Natural killer cell (primary cell): ENCODE measurements around the gene CREB1. TPM values are rescaled to one million over a fixed set of nuclear protein-coding genes. Genes with fewer than 3 reads are reported as not detected.

Experiments used
- ATAC-seq, 3 donors: fragments of 150-1000 bp in 2 of 3; fragments of 200-7000 bp in 1 of 3; cut with Tn5 transposase; 1 replicate in 1 of 3; 2 replicates in 2 of 3; pipeline ENCODE4 v1.10.0; 2021; ENCODE audit warnings: mild to moderate bottlenecking in 2 of 3, moderate library complexity in 2 of 3
- DNase-seq, 2 donors: peaks; one replicate each; pipeline versions ENCODE4 v3.0.0 to v3.0.0-alpha.2; 2013 to 2021; ENCODE audit warnings: mixed read lengths in 1 of 2
- H3K27ac ChIP-seq: one replicate; pipeline ENCODE4 v1.5.1; 2013; ENCODE audit warnings: mild to moderate bottlenecking, low read length
- H3K27me3 ChIP-seq: one replicate; pipeline ENCODE4 v1.6.1; 2013; ENCODE audit warnings: low read length; ENCODE audit not compliant: control insufficient read depth, insufficient read depth
- H3K36me3 ChIP-seq: one replicate; pipeline ENCODE4 v1.6.1; 2013; ENCODE audit warnings: low read length; ENCODE audit not compliant: control insufficient read depth, insufficient read depth
- H3K4me1 ChIP-seq: one replicate; pipeline ENCODE4 v1.6.1; 2013; ENCODE audit warnings: low read length; ENCODE audit not compliant: control insufficient read depth, insufficient read depth
- H3K4me3 ChIP-seq: one replicate; pipeline ENCODE4 v1.5.1; 2013; ENCODE audit warnings: low read length
- H3K9me3 ChIP-seq: one replicate; pipeline ENCODE4 v1.6.1; 2013; ENCODE audit warnings: low read length; ENCODE audit not compliant: control insufficient read depth, insufficient read depth
- H3K27ac Mint-ChIP-seq, 2 donors: one replicate each; pipeline ENCODE4 v1.8.0; 2022; ENCODE audit warnings: mild to moderate bottlenecking in 2 of 2, mixed read lengths in 2 of 2, moderate library complexity in 1 of 2
- H3K27me3 Mint-ChIP-seq, 2 donors: one replicate each; pipeline ENCODE4 v1.8.0; 2022; ENCODE audit warnings: low read depth in 2 of 2, mixed read lengths in 2 of 2
- H3K36me3 Mint-ChIP-seq: one replicate; pipeline ENCODE4 v1.8.0; 2022; ENCODE audit warnings: mixed read lengths
- H3K4me1 Mint-ChIP-seq, 2 donors: one replicate each; pipeline ENCODE4 v1.8.0; 2022; ENCODE audit warnings: mixed read lengths in 2 of 2
- H3K4me3 Mint-ChIP-seq: one replicate; pipeline ENCODE4 v1.8.0; 2022; ENCODE audit warnings: mild to moderate bottlenecking, moderate library complexity, mixed read lengths
- H3K9me3 Mint-ChIP-seq, 2 donors: one replicate each; pipeline ENCODE4 v1.8.0; 2022; ENCODE audit warnings: mixed read lengths in 2 of 2
- CTCF ChIP-seq: fragments of 200-600 bp; IDR thresholded peaks from one replicate; pipeline ENCODE4 v1.8.0; 2022; ENCODE audit warnings: antibody characterized with exemption
- WGBS: methylation state at CpG from one replicate; pipeline ENCODE4 v1.1.7; 2013; ENCODE audit warnings: missing lambda C conversion rate; ENCODE audit not compliant: insufficient coverage; 5-methylcytosine and 5-hydroxymethylcytosine counted together
- intact Hi-C: fragments of 100-400 bp; cut with micrococcal nuclease; formaldehyde crosslinking; loops from one replicate; pipeline ENCODE4 v1.14.2; 2022
- total RNA-seq, 4 donors: library from RNA; stranded (reverse); fragments of 120-200 nt in 1 of 4; gene quantifications; one replicate each; pipeline versions ENCODE4 v1.2.3 to v1.2.4, GENCODE V29; 2013 to 2022

CREB1 gene
- total RNA-seq, 3 donors from 2014 or later (not counting 1 experiment from before 2014, with no cell fraction given) = 88.1 to 107 (median 106) TPM

- Mint-ChIP-seq H3K4me1 (peaks cover 10 to 16% of the 10 kb centered on the region in 2 donors), H3K9me3 (no peaks in the 10 kb centered on the region), H3K4me3 (no peak overlapping the region), H3K27ac (peak overlapping the region; percentile 49 to 56), H3K36me3 (peaks cover 8% of the 10 kb centered on the region), H3K27me3 (no peaks in the 10 kb centered on the region)
- H3K9me3 ChIP-seq = no peaks in the 10 kb centered on the region
- TF ChIP-seq CTCF = no peak
- H3K27me3 ChIP-seq = no peaks in the 10 kb centered on the region
- peaks cover 34% of the 10 kb centered on the region for H3K36me3 ChIP-seq
- DNase-seq = no peak
- 63% methylated on average over 1 of the region's 3 CpGs for WGBS
- intact Hi-C loops = no loop called here
- no peak overlapping the region for H3K27ac ChIP-seq
- ATAC-seq = no peak
- no peak overlapping the region for H3K4me3 ChIP-seq
- peaks cover 2% of the 10 kb centered on the region for H3K4me1 ChIP-seq
These were observed 64.5 kb downstream of the CREB1 start for GRCh38 chr2:207594264-207594663.

- Histone ChIP-seq H3K9me3 (no peaks in the 10 kb centered on the region), H3K4me1 (peaks cover 2% of the 10 kb centered on the region), H3K4me3 (no peak overlapping the region), H3K36me3 (peaks cover 31% of the 10 kb centered on the region), H3K27me3 (no peaks in the 10 kb centered on the region), H3K27ac (no peak overlapping the region)
- no peaks in the 10 kb centered on the region for H3K27me3 Mint-ChIP-seq
- 96% methylated on average over 4 of the region's 4 CpGs for WGBS
- DNase-seq (no peak), ATAC-seq (no peak)
- no peaks in the 10 kb centered on the region for H3K9me3 Mint-ChIP-seq
- peak overlapping the region; percentile 49 to 56 for H3K27ac Mint-ChIP-seq
- TF ChIP-seq CTCF = no peak
- peaks cover 8% of the 10 kb centered on the region for H3K36me3 Mint-ChIP-seq
- no peak overlapping the region for H3K4me3 Mint-ChIP-seq
- peaks cover 5 to 13% of the 10 kb centered on the region in 2 donors for H3K4me1 Mint-ChIP-seq
- intact Hi-C loops = no loop called here
These were observed 65.0 kb downstream of the CREB1 start for GRCh38 chr2:207594731-207595130.

DNA sequence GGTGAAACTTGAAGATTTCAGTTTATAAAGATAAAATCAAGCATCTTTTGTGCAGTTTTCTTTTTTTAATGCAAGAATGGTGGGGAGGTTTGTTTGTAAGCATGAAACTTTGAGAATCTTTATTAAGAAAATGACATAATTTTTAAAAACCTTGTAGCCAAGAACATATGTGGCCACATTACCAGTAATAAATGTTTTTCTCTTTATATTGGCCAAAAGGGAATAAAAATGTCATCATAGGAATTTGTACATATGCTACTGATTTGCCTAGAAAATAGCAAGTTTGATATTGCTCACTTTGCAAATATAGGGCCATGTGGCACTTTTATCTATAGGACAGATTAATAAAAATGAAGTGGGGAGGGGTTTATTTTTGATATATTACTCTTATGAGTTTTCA lies 69.9 kb downstream of the CREB1 start:
- no peaks in the 10 kb centered on the region for H3K27me3 Mint-ChIP-seq
- intact Hi-C loops = no loop called here
- H3K27ac Mint-ChIP-seq = peak overlapping the region in 1 of 2 donors; percentile 54
- no peaks in the 10 kb centered on the region for H3K36me3 Mint-ChIP-seq
- Histone ChIP-seq H3K4me3 (no peak overlapping the region), H3K36me3 (peaks cover 20% of the 10 kb centered on the region), H3K4me1 (peaks cover 2% of the 10 kb centered on the region), H3K9me3 (no peaks in the 10 kb centered on the region), H3K27me3 (no peaks in the 10 kb centered on the region), H3K27ac (no peak overlapping the region)
- H3K4me3 Mint-ChIP-seq = no peak overlapping the region
- no peaks in the 10 kb centered on the region for H3K9me3 Mint-ChIP-seq
- ATAC-seq = no peak
- DNase-seq = no peak
- H3K4me1 Mint-ChIP-seq = peaks cover 15 to 21% of the 10 kb centered on the region in 2 donors
- no peak for TF ChIP-seq CTCF

- DNase-seq (no peak), ATAC-seq (no peak)
- H3K4me1 Mint-ChIP-seq = peaks cover 20 to 21% of the 10 kb centered on the region in 2 donors
- H3K27ac Mint-ChIP-seq = peak overlapping the region in 1 of 2 donors; percentile 23
- TF ChIP-seq CTCF = no peak
- H3K9me3 ChIP-seq = no peaks in the 10 kb centered on the region
- no peak overlapping the region for H3K4me3 ChIP-seq
- no peaks in the 10 kb centered on the region for H3K9me3 Mint-ChIP-seq
- H3K36me3 ChIP-seq = peaks cover 20% of the 10 kb centered on the region
- H3K27me3 ChIP-seq = no peaks in the 10 kb centered on the region
- H3K27me3 Mint-ChIP-seq = no peaks in the 10 kb centered on the region
- peaks cover 2% of the 10 kb centered on the region for H3K4me1 ChIP-seq
- no peak overlapping the region for H3K4me3 Mint-ChIP-seq
- intact Hi-C loops = no loop called here
- H3K27ac ChIP-seq = no peak overlapping the region
- H3K36me3 Mint-ChIP-seq = no peaks in the 10 kb centered on the region
These were observed 70.5 kb downstream of the CREB1 start for GRCh38 chr2:207600231-207600630.
